ENCODE measurements around the gene RHD. TPM values are rescaled to one million over a fixed set of nuclear protein-coding genes. Genes with fewer than 3 reads are reported as not detected.
"Not testable (repeated sequence)": the region's sequence is repeated elsewhere in the genome, so short reads cannot be mapped to it uniquely, and the experiment has no call there.

Gene RHD
- polyA plus RNA-seq, 3 donors: 0.53 TPM; not detected in 2

- H3K9ac ChIP-seq (ENCODE audit: insufficient read depth, low read length, poor library complexity, severe bottlenecking); H4K20me1 ChIP-seq (ENCODE audit: insufficient read depth, low read length); intact Hi-C loops (cut with micrococcal nuclease); H3K27ac ChIP-seq (ENCODE audit: low read depth in 1 of 2, low read length in 2 of 2); H3K27ac Mint-ChIP-seq; H3K36me3 ChIP-seq (replicated peaks in 1 of 2; ENCODE audit: control insufficient read depth in 1 of 2, insufficient read depth in 2 of 2, low read length in 2 of 2); H3K9me3 Mint-ChIP-seq; H3K4me3 ChIP-seq (replicated peaks in 1 of 3; ENCODE audit: low read depth in 2 of 3, low read length in 3 of 3); H3K79me2 ChIP-seq (ENCODE audit: insufficient read depth, low read length); DNase-seq; H3K9me3 ChIP-seq (replicated peaks in 1 of 2; ENCODE audit: control insufficient read depth in 1 of 2, insufficient read depth in 1 of 2, low read length in 2 of 2); H3K27me3 Mint-ChIP-seq (ENCODE audit: low read depth in 3 of 3); H3K4me2 ChIP-seq (replicated peaks; ENCODE audit: extremely low read depth, low read length, poor library complexity, severe bottlenecking); H3K4me3 Mint-ChIP-seq; H3K27me3 ChIP-seq (ENCODE audit: control insufficient read depth in 2 of 2, insufficient read depth in 2 of 2, low read length in 2 of 2); H3K4me1 ChIP-seq (ENCODE audit: control insufficient read depth in 1 of 2, insufficient read depth in 2 of 2, low read length in 2 of 2); H2AFZ ChIP-seq (ENCODE audit: insufficient read depth, low read depth, low read length, poor library complexity, severe bottlenecking): not testable (repeated sequence)
- Mint-ChIP-seq H3K4me1 (peaks cover 14% of the 10 kb centered on the region), H3K36me3 (peaks cover 27 to 36% of the 10 kb centered on the region in 2 donors)
- no CpG with 5 or more reads among the region's 4 CpGs for WGBS (ENCODE audit: insufficient coverage)
Measured at GRCh38 chr1:25304936-25305335, 32.6 kb downstream of the RHD start.

- H3K9me3 ChIP-seq (replicated peaks in 1 of 2; ENCODE audit: control insufficient read depth in 1 of 2, insufficient read depth in 1 of 2, low read length in 2 of 2); DNase-seq; H3K4me3 Mint-ChIP-seq; H3K4me2 ChIP-seq (replicated peaks; ENCODE audit: extremely low read depth, low read length, poor library complexity, severe bottlenecking); H3K27me3 Mint-ChIP-seq (ENCODE audit: low read depth in 3 of 3); intact Hi-C loops (cut with micrococcal nuclease); H3K9ac ChIP-seq (ENCODE audit: insufficient read depth, low read length, poor library complexity, severe bottlenecking); H3K4me1 ChIP-seq (ENCODE audit: control insufficient read depth in 1 of 2, insufficient read depth in 2 of 2, low read length in 2 of 2); H3K27ac ChIP-seq (ENCODE audit: low read depth in 1 of 2, low read length in 2 of 2); H3K4me3 ChIP-seq (replicated peaks in 1 of 3; ENCODE audit: low read depth in 2 of 3, low read length in 3 of 3); H3K79me2 ChIP-seq (ENCODE audit: insufficient read depth, low read length); H4K20me1 ChIP-seq (ENCODE audit: insufficient read depth, low read length); H3K36me3 ChIP-seq (replicated peaks in 1 of 2; ENCODE audit: control insufficient read depth in 1 of 2, insufficient read depth in 2 of 2, low read length in 2 of 2); H3K27me3 ChIP-seq (ENCODE audit: control insufficient read depth in 2 of 2, insufficient read depth in 2 of 2, low read length in 2 of 2); H2AFZ ChIP-seq (ENCODE audit: insufficient read depth, low read depth, low read length, poor library complexity, severe bottlenecking): not testable (repeated sequence)
- Mint-ChIP-seq H3K36me3 (peaks cover 30 to 37% of the 10 kb centered on the region in 2 donors), H3K4me1 (peaks cover 14% of the 10 kb centered on the region), H3K9me3 (peaks cover 0 to 12% (median 6%) of the 10 kb centered on the region in 7 donors), H3K27ac (peak overlapping the region in 1 of 7 donors; percentile 55)
- WGBS (ENCODE audit: insufficient coverage): no CpG with 5 or more reads among the region's 1 CpG
Measured at GRCh38 chr1:25308168-25308567, 35.9 kb downstream of the RHD start.

GRCh38 chr1:25309085-25309484 lies 36.8 kb downstream of the RHD start:
- H3K4me2 ChIP-seq (replicated peaks; ENCODE audit: extremely low read depth, low read length, poor library complexity, severe bottlenecking); H3K27me3 ChIP-seq (ENCODE audit: control insufficient read depth in 2 of 2, insufficient read depth in 2 of 2, low read length in 2 of 2); H3K9ac ChIP-seq (ENCODE audit: insufficient read depth, low read length, poor library complexity, severe bottlenecking); H3K9me3 ChIP-seq (replicated peaks in 1 of 2; ENCODE audit: control insufficient read depth in 1 of 2, insufficient read depth in 1 of 2, low read length in 2 of 2); H3K79me2 ChIP-seq (ENCODE audit: insufficient read depth, low read length); H4K20me1 ChIP-seq (ENCODE audit: insufficient read depth, low read length); H2AFZ ChIP-seq (ENCODE audit: insufficient read depth, low read depth, low read length, poor library complexity, severe bottlenecking); H3K4me3 ChIP-seq (replicated peaks in 1 of 3; ENCODE audit: low read depth in 2 of 3, low read length in 3 of 3); intact Hi-C loops (cut with micrococcal nuclease); H3K36me3 ChIP-seq (replicated peaks in 1 of 2; ENCODE audit: control insufficient read depth in 1 of 2, insufficient read depth in 2 of 2, low read length in 2 of 2); H3K4me1 ChIP-seq (ENCODE audit: control insufficient read depth in 1 of 2, insufficient read depth in 2 of 2, low read length in 2 of 2); H3K27ac ChIP-seq (ENCODE audit: low read depth in 1 of 2, low read length in 2 of 2); H3K4me3 Mint-ChIP-seq; H3K27me3 Mint-ChIP-seq (ENCODE audit: low read depth in 3 of 3): not testable (repeated sequence)
- H3K36me3 Mint-ChIP-seq: peaks cover 32 to 38% of the 10 kb centered on the region in 2 donors
- H3K4me1 Mint-ChIP-seq: peaks cover 14% of the 10 kb centered on the region
- peak in 2 of 3 donors; percentile 30 to 61 for DNase-seq
- peak overlapping the region in 2 of 7 donors; percentile 30 to 63 for H3K27ac Mint-ChIP-seq
- WGBS (ENCODE audit: insufficient coverage): no CpG with 5 or more reads among the region's 1 CpG
- peaks cover 0 to 17% (median 7%) of the 10 kb centered on the region in 7 donors for H3K9me3 Mint-ChIP-seq

- H3K9me3 ChIP-seq (replicated peaks in 1 of 2; ENCODE audit: control insufficient read depth in 1 of 2, insufficient read depth in 1 of 2, low read length in 2 of 2); intact Hi-C loops (cut with micrococcal nuclease); DNase-seq; H3K27me3 Mint-ChIP-seq (ENCODE audit: low read depth in 3 of 3); H3K4me1 ChIP-seq (ENCODE audit: control insufficient read depth in 1 of 2, insufficient read depth in 2 of 2, low read length in 2 of 2); H3K79me2 ChIP-seq (ENCODE audit: insufficient read depth, low read length); H2AFZ ChIP-seq (ENCODE audit: insufficient read depth, low read depth, low read length, poor library complexity, severe bottlenecking); H3K4me2 ChIP-seq (replicated peaks; ENCODE audit: extremely low read depth, low read length, poor library complexity, severe bottlenecking); H3K27me3 ChIP-seq (ENCODE audit: control insufficient read depth in 2 of 2, insufficient read depth in 2 of 2, low read length in 2 of 2); H3K4me3 Mint-ChIP-seq; H3K9ac ChIP-seq (ENCODE audit: insufficient read depth, low read length, poor library complexity, severe bottlenecking); H3K4me3 ChIP-seq (replicated peaks in 1 of 3; ENCODE audit: low read depth in 2 of 3, low read length in 3 of 3); H3K27ac ChIP-seq (ENCODE audit: low read depth in 1 of 2, low read length in 2 of 2); H4K20me1 ChIP-seq (ENCODE audit: insufficient read depth, low read length); H3K36me3 ChIP-seq (replicated peaks in 1 of 2; ENCODE audit: control insufficient read depth in 1 of 2, insufficient read depth in 2 of 2, low read length in 2 of 2): not testable (repeated sequence)
- H3K36me3 Mint-ChIP-seq: peaks cover 36 to 42% of the 10 kb centered on the region in 2 donors
- peak overlapping the region in 1 of 7 donors; percentile 66 for H3K27ac Mint-ChIP-seq
- peaks cover 0 to 17% (median 8%) of the 10 kb centered on the region in 7 donors for H3K9me3 Mint-ChIP-seq
- no CpG with 5 or more reads among the region's 1 CpG for WGBS (ENCODE audit: insufficient coverage)
- H3K4me1 Mint-ChIP-seq: peaks cover 14% of the 10 kb centered on the region
Measured at GRCh38 chr1:25309486-25309885, 37.2 kb downstream of the RHD start.

All from CD14-positive monocyte (primary cell).